WERI-Rb-1 (cell line): ENCODE results near the gene POLE.

Experiments used
- DNase-seq: peaks from one replicate; pipeline ENCODE4 v3.0.0-alpha.2; 2020
- H3K27ac ChIP-seq: fragments of 250-450 bp; sonication (Bioruptor Pico); 2 replicates; pipeline ENCODE4 v1.5.1; 2020; ENCODE audit warnings: mild to moderate bottlenecking, moderate library complexity
- H3K27me3 ChIP-seq: fragments of 250-450 bp; sonication (Bioruptor Pico); 2 replicates; pipeline ENCODE4 v1.5.1; 2021; ENCODE audit warnings: mild to moderate bottlenecking, low read depth, moderate library complexity; ENCODE audit not compliant: insufficient read depth, severe bottlenecking
- H3K36me3 ChIP-seq: fragments of 250-450 bp; sonication (Bioruptor Pico); 2 replicates; pipeline ENCODE4 v1.5.1; 2020; ENCODE audit warnings: mild to moderate bottlenecking, moderate library complexity
- H3K4me3 ChIP-seq: 2 replicates; pipeline ENCODE4 v1.5.1; 2011; ENCODE audit warnings: low read depth, mild to moderate bottlenecking, control low read depth, low read length
- H3K9me3 ChIP-seq: fragments of 250-450 bp; sonication (Bioruptor Pico); 2 replicates; pipeline ENCODE4 v1.5.1; 2021; ENCODE audit warnings: mild to moderate bottlenecking, moderate library complexity; ENCODE audit not compliant: severe bottlenecking
- CTCF ChIP-seq: IDR thresholded peaks from 2 replicates; pipeline ENCODE4 v1.5.1; 2011; ENCODE audit warnings: low read depth, mild to moderate bottlenecking, control low read depth, inconsistent platforms, low read length

Gene POLE

GRCh38 chr12:132673288-132674179 is 13.6 kb downstream of the POLE start:
- no peak overlapping the region for H3K27ac ChIP-seq
- no peak for DNase-seq
- no peaks in the 10 kb centered on the region for H3K27me3 ChIP-seq
- no peak overlapping the region for H3K4me3 ChIP-seq
- peaks cover 97% of the 10 kb centered on the region for H3K36me3 ChIP-seq
- no peak for TF ChIP-seq CTCF
- no peaks in the 10 kb centered on the region for H3K9me3 ChIP-seq

GRCh38 chr12:132672678-132673077 is 14.5 kb downstream of the POLE start:
- Histone ChIP-seq H3K4me3 (no peak overlapping the region), H3K36me3 (peaks cover 95% of the 10 kb centered on the region), H3K27ac (no peak overlapping the region), H3K27me3 (no peaks in the 10 kb centered on the region), H3K9me3 (no peaks in the 10 kb centered on the region)
- no peak for DNase-seq
- TF ChIP-seq CTCF: no peak

GRCh38 chr12:132672116-132672515 is 15.0 kb downstream of the POLE start:
- Histone ChIP-seq H3K27me3 (no peaks in the 10 kb centered on the region), H3K27ac (no peak overlapping the region), H3K4me3 (no peak overlapping the region), H3K36me3 (peaks cover 95% of the 10 kb centered on the region), H3K9me3 (no peaks in the 10 kb centered on the region)
- TF ChIP-seq CTCF: no peak
- no peak for DNase-seq

- Histone ChIP-seq H3K9me3 (no peaks in the 10 kb centered on the region), H3K27ac (no peak overlapping the region), H3K36me3 (peaks cover 96% of the 10 kb centered on the region), H3K4me3 (no peak overlapping the region), H3K27me3 (no peaks in the 10 kb centered on the region)
- no peak for DNase-seq
- TF ChIP-seq CTCF: no peak
Observed at GRCh38 chr12:132669166-132669879, 17.8 kb downstream of the POLE start.

- peaks cover 96% of the 10 kb centered on the region for H3K36me3 ChIP-seq
- H3K4me3 ChIP-seq: no peak overlapping the region
- H3K27ac ChIP-seq: no peak overlapping the region
- H3K9me3 ChIP-seq: no peaks in the 10 kb centered on the region
- no peak for DNase-seq
- no peak for TF ChIP-seq CTCF
- no peaks in the 10 kb centered on the region for H3K27me3 ChIP-seq
Observed at GRCh38 chr12:132668191-132669088, 18.7 kb downstream of the POLE start.
